Measurements from ENCODE around the gene TAAR8.
"Not testable (repeated sequence)": the region's sequence is repeated elsewhere in the genome, so short reads cannot be mapped to it uniquely, and the experiment has no call there.

TAAR8 gene

DNA sequence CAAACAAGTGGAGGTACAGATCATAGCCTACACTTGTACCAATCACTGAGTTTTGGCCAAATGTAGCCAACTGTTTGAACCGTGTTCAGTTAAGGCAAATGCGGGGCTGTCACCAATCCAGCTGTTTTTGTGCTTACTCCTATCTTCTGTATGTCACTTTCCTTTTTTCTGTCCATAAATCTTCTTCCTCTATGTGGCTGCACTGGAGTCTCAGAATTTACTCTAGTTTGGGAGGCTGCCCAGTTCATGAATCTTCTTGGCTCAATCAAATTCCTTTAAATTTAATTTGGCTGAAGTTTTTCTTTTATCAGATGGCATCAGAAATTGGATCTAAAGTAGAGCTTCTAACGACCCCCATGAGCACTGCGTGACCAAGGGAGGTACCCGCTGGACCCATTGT lies 27.8 kb upstream of the TAAR8 start:
- TF ChIP-seq, protein P1, sequence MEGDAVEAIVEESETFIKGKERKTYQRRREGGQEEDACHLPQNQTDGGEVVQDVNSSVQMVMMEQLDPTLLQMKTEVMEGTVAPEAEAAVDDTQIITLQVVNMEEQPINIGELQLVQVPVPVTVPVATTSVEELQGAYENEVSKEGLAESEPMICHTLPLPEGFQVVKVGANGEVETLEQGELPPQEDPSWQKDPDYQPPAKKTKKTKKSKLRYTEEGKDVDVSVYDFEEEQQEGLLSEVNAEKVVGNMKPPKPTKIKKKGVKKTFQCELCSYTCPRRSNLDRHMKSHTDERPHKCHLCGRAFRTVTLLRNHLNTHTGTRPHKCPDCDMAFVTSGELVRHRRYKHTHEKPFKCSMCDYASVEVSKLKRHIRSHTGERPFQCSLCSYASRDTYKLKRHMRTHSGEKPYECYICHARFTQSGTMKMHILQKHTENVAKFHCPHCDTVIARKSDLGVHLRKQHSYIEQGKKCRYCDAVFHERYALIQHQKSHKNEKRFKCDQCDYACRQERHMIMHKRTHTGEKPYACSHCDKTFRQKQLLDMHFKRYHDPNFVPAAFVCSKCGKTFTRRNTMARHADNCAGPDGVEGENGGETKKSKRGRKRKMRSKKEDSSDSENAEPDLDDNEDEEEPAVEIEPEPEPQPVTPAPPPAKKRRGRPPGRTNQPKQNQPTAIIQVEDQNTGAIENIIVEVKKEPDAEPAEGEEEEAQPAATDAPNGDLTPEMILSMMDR (IDR thresholded peaks at IDR 0.05; ENCODE audit: control insufficient read depth, insufficient read depth, low read depth, low read length, missing control alignments): no peak
- H3K4me3 ChIP-seq (ENCODE audit: control insufficient read depth, low read depth, low read length): no peak overlapping the region
- no peak for DNase-seq (ENCODE audit: low read depth)

DNA sequence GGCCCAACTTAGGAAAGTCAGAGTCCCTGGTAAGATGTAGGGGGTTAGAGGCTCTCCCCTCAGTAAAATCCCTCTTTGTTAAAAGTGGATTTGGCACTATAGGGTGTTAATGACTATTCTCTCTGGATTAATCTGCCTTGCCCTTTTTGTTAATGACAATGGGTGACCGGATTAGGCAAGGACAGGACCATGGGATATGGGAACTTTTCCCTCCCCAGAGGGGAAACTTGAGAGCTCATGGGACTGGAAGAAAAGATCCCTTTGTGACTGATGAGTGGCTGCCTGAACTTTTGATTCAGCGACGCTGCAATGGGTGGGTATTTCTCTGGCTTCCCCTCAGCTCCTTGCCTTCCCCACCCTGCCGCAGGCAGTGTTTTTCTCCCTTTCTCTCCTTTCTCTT lies 26.6 kb upstream of the TAAR8 start:
- no peak overlapping the region for H3K4me3 ChIP-seq (ENCODE audit: control insufficient read depth, low read depth, low read length)
- TF ChIP-seq, protein P1 (IDR thresholded peaks at IDR 0.05; ENCODE audit: control insufficient read depth, insufficient read depth, low read depth, low read length, missing control alignments): no peak
- no peak for DNase-seq (ENCODE audit: low read depth)

DNA sequence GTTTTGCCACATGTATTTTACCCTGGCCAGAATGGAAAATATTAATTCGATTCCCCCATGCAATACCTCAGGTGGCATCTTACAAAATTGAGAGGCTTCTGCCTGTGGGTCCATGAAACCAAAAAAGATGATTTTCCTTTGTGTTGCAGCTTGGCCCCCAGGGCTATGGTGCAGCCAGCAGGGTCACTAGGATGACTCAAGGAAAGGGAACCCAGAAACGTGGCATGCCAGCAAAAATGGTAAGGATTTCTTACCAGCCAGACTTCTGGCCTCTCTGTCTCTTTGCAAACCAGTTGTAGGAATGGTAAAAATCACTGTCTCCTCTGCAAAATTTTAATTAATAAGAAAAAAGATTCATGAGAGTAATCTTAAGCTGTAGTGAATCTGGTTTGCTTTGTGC lies 26.0 kb upstream of the TAAR8 start:
- no peak overlapping the region for H3K4me3 ChIP-seq (ENCODE audit: control insufficient read depth, low read depth, low read length)
- TF ChIP-seq, protein P1 (IDR thresholded peaks at IDR 0.05; ENCODE audit: control insufficient read depth, insufficient read depth, low read depth, low read length, missing control alignments): no peak
- no peak for DNase-seq (ENCODE audit: low read depth)

DNA sequence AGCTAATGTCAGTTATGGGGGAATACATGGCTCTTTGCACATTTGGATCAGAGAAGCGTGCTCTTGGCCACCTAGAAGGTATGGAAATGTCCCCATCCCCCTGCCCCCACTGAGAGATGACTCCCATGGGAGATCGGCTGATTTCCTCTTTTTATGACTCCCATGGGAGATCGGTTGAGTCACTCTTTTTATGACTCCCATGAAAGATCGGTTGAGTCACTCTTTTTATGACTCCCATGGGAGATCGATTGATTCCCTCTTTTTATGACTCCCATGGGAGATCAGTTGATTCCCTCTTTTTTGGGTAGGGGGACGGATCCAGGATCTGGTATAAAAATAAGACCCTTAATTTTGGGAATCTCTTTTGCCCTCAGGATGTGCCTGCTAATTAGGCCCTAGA lies 24.7 kb upstream of the TAAR8 start:
- TF ChIP-seq, protein P1 (IDR thresholded peaks at IDR 0.05; ENCODE audit: control insufficient read depth, insufficient read depth, low read depth, low read length, missing control alignments): no peak
- H3K4me3 ChIP-seq (ENCODE audit: control insufficient read depth, low read depth, low read length): no peak overlapping the region
- peak; percentile 40 for DNase-seq (ENCODE audit: low read depth)

DNA sequence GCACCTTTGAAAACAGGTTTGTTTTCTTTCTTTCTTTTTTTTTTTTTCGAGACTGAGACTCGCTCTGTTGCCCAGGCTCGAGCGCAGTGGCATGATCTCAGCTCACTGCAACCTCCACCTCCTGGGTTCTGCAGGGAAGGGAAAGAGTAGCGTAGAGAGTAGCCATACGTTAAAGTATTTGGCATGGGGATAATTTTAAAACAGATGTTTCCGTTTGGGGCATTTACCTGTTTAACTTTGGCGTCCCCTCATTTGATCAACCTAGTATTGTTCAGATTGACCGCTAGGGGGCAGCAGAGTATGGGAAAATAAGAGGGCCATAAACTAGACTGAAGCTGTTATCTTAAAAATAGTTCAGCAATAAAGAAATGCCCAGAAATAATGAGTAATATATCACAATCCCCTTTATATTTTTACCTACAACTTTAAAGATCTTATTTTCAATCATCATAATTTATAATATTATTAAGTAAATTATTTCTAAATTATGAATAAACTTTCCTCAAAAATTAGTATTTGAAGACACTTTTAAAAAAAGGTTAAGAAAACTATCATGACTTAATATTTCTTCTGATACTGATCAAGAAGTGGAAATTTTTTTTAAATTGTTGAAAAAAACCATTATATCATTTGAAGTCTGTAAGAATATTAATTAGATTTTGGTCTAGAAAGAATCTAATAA lies 22.0 kb upstream of the TAAR8 start:
- H3K4me3 ChIP-seq (ENCODE audit: control insufficient read depth, low read depth, low read length): no peak overlapping the region
- peak; percentile 8 for DNase-seq (ENCODE audit: low read depth)
- TF ChIP-seq, protein P1 (IDR thresholded peaks at IDR 0.05; ENCODE audit: control insufficient read depth, insufficient read depth, low read depth, low read length, missing control alignments): peak; percentile 71

DNA sequence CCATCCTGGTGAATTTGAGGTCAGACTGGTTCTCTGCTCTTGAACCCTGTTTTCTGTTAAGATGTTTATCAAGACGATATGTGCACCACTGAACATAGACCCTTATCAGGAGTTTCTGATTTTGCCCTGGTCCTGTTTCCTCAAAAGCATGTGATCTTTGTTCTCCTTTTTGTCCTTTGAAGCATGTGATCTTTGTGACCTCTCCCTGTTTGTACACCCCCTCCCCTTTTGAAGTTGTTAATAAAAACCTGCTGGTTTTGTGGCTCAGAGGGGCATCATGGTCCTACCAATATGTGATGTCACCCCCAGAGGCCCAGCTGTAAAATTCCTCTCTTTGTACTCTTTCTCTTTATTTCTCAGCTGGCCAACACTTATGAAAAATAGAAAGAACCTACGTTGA lies 17.9 kb upstream of the TAAR8 start:
- not testable (repeated sequence) for H3K4me3 ChIP-seq (ENCODE audit: control insufficient read depth, low read depth, low read length); DNase-seq (ENCODE audit: low read depth)

DNA sequence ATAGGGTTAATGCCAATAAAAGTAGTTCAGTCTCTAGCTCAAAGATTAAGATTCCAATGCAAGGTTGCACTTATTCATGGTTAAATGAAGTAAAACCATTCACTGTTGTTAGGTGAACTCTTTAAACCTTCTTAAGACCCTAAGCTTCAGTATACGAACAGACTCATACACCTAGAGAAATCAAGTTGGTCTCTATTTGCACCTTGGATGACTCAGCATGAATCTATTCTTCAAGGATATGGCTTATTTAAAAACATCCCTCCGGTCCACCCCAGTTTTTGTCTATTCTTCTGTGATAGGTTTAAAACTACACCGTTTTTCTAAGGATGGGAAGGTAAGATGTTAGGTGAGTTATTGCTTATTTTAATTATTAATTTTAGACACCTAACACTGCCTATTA lies 15.3 kb upstream of the TAAR8 start:
- TF ChIP-seq, protein P1 (IDR thresholded peaks at IDR 0.05; ENCODE audit: control insufficient read depth, insufficient read depth, low read depth, low read length, missing control alignments): no peak
- H3K4me3 ChIP-seq (ENCODE audit: control insufficient read depth, low read depth, low read length): no peak overlapping the region
- no peak for DNase-seq (ENCODE audit: low read depth)

Measured in AG09309 (cell line).